ENCODE measurements around the gene ABL1. TPM values are rescaled to one million over a fixed set of nuclear protein-coding genes. Genes with fewer than 3 reads are reported as not detected.

The ABL1 gene
- total and polyA plus RNA-seq, 2 of the 13 experiments (the other 11 are each of a cell fraction or from before 2014, with no cell fraction given), result 10.8 to 20.4 TPM

- intact Hi-C loops (cut with micrococcal nuclease; ENCODE audit: unreplicated experiment), result no loop called here
Measured at GRCh38 chr9:130890124-130890523, 55.1 kb downstream of the ABL1 start.

More at GRCh38 chr9:130890124-130890523, 55.1 kb downstream of the ABL1 start:
- WGBS (ENCODE audit: low lambda C conversion rate), result 97% methylated on average over 9 of the region's 9 CpGs
- DNase-seq (ENCODE audit: low spot score) (no peak), FAIRE-seq (no peak), ATAC-seq (no peak)
- no peak for TF ChIP-seq PREB (CRISPR knock-in tag; IDR thresholded peaks at IDR 0.05)
- no peak for TF ChIP-seq AKAP8 (CRISPR knock-in tag; IDR thresholded peaks at IDR 0.05)
- no peak for TF ChIP-seq NFAT5 (CRISPR knock-in tag; IDR thresholded peaks at IDR 0.05)
- H3K4me1 ChIP-seq (ENCODE audit: insufficient read depth, low read length), result no peaks in the 10 kb centered on the region
- in situ Hi-C loops (cut with HindIII; ENCODE audit: extremely low pct_ligation_motif_present, low pct_unique_long_range_greater_than_20kb), result loop anchor here (10.0 kb wide), 1 partner anchor 105 kb away; no protein-coding TSS in a partner anchor
- no peak overlapping the region for H3K4me3 ChIP-seq (replicated peaks in 1 of 3; ENCODE audit: insufficient read depth in 1 of 3, low read depth in 2 of 3, low read length in 3 of 3)
- H3K79me2 ChIP-seq (ENCODE audit: insufficient read depth, low read length), result no peaks in the 10 kb centered on the region
- H4K20me1 ChIP-seq (ENCODE audit: insufficient read depth, low read length), result no peaks in the 10 kb centered on the region
- H3K4me2 ChIP-seq (ENCODE audit: low read depth, low read length), result no peak overlapping the region
- H3K36me3 ChIP-seq (replicated peaks in 1 of 2; ENCODE audit: control insufficient read depth in 1 of 2, insufficient read depth in 2 of 2, low read length in 2 of 2), result peaks cover 5 to 43% of the 10 kb centered on the region in 2 experiments
- ChIA-PET POLR2A (no interaction called here), CTCF (ENCODE audit: low intra/inter-chr PET ratio, low total read pairs) (no interaction called here)
- no peaks in the 10 kb centered on the region for H3K27me3 ChIP-seq (ENCODE audit: control insufficient read depth in 1 of 2, insufficient read depth in 2 of 2, low read length in 2 of 2)
- H3K27ac ChIP-seq (ENCODE audit: extremely low read length, insufficient read depth, low read length), result no peak overlapping the region
- no peak overlapping the region for H2AFZ ChIP-seq (ENCODE audit: low read length)
- BruUV-seq (replicated peaks), result no TSS peak
- no peaks in the 10 kb centered on the region for H3K9me3 ChIP-seq (ENCODE audit: low read length)
- no peak overlapping the region for H3K9ac ChIP-seq (ENCODE audit: insufficient read depth, low read depth, low read length)

Data from HepG2 (cell line).